ENCODE data around the gene APCDD1L.

DNA sequence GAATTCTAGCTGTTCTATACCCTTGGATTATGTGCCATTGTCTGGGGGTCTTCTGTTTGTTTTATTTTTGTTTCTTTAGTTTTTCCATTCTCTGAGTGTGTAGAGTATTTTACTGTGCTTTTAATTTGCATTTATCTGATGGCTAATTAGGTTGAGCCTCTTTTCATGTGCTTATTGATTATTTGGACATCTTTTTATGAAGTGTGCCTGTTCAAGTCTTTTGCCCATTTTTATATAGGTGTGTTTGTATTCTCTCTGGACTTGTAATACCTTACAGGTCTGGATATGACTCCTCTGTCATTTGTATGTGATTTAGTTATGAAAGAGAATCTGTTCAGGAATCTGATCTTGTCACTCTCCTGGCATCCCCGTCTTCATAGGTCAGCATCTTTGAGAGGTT is 22.6 kb upstream of the APCDD1L start:
- TF ChIP-seq, protein P1, sequence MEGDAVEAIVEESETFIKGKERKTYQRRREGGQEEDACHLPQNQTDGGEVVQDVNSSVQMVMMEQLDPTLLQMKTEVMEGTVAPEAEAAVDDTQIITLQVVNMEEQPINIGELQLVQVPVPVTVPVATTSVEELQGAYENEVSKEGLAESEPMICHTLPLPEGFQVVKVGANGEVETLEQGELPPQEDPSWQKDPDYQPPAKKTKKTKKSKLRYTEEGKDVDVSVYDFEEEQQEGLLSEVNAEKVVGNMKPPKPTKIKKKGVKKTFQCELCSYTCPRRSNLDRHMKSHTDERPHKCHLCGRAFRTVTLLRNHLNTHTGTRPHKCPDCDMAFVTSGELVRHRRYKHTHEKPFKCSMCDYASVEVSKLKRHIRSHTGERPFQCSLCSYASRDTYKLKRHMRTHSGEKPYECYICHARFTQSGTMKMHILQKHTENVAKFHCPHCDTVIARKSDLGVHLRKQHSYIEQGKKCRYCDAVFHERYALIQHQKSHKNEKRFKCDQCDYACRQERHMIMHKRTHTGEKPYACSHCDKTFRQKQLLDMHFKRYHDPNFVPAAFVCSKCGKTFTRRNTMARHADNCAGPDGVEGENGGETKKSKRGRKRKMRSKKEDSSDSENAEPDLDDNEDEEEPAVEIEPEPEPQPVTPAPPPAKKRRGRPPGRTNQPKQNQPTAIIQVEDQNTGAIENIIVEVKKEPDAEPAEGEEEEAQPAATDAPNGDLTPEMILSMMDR (IDR thresholded peaks at IDR 0.05) = no peak
- no peak for TF ChIP-seq POLR2AphosphoS5 (IDR thresholded peaks at IDR 0.05)

All from suprapubic skin (tissue), 3 donors.